H9 (cell line): Measurements from ENCODE around the gene SP3. TPM values are rescaled to one million over a fixed set of nuclear protein-coding genes. Genes with fewer than 3 reads are reported as not detected.

Source experiments
- DNase-seq: peaks from one replicate; pipeline ENCODE4 v3.0.0-alpha.2; 2017
- H2AFZ ChIP-seq: one replicate; pipeline ENCODE4 v1.6.1; 2013; ENCODE audit warnings: mild to moderate bottlenecking, low read length, control low read depth, moderate library complexity
- H2AK5ac ChIP-seq: 2 replicates; pipeline ENCODE4 v1.6.1; 2013; ENCODE audit warnings: low read length, control low read depth, mixed read lengths; ENCODE audit not compliant: insufficient read length
- H2BK120ac ChIP-seq: one replicate; pipeline ENCODE4 v1.6.1; 2013; ENCODE audit warnings: low read depth, mild to moderate bottlenecking, low read length, control low read depth, inconsistent platforms; ENCODE audit not compliant: poor library complexity, severe bottlenecking
- H2BK12ac ChIP-seq: 2 replicates; pipeline ENCODE4 v1.6.1; 2013; ENCODE audit warnings: low read length, control low read depth, mixed read lengths, low read depth; ENCODE audit not compliant: insufficient read length
- H2BK15ac ChIP-seq: 2 replicates; pipeline ENCODE4 v1.6.1; 2013; ENCODE audit warnings: low read depth, low read length, control low read depth
- H2BK20ac ChIP-seq: one replicate; pipeline ENCODE4 v1.6.1; 2013; ENCODE audit warnings: low read depth, mild to moderate bottlenecking, low read length, control low read depth, inconsistent platforms; ENCODE audit not compliant: poor library complexity, severe bottlenecking
- H2BK5ac ChIP-seq: 2 replicates; pipeline ENCODE4 v1.6.1; 2013; ENCODE audit warnings: low read length, control low read depth, mixed read lengths; ENCODE audit not compliant: insufficient read length
- H3K14ac ChIP-seq: 2 replicates; pipeline ENCODE4 v1.6.1; 2013; ENCODE audit warnings: low read length, control low read depth; ENCODE audit not compliant: insufficient read depth
- H3K18ac ChIP-seq: 2 replicates; pipeline ENCODE4 v1.6.1; 2013; ENCODE audit warnings: low read depth, mild to moderate bottlenecking, mixed read lengths, low read length, control low read depth; ENCODE audit not compliant: insufficient read length
- H3K23ac ChIP-seq: 2 replicates; pipeline ENCODE4 v1.6.1; 2013; ENCODE audit warnings: low read length, control low read depth, mixed read lengths, low read depth; ENCODE audit not compliant: insufficient read length
- H3K23me2 ChIP-seq: 2 replicates; pipeline ENCODE4 v1.6.1; 2013; ENCODE audit warnings: low read depth, mild to moderate bottlenecking, mixed read lengths, low read length, control low read depth; ENCODE audit not compliant: insufficient read length, poor library complexity, severe bottlenecking
- H3K27ac ChIP-seq: 2 replicates; pipeline ENCODE4 v1.5.1; 2013; ENCODE audit warnings: low read length, control low read depth, mixed read lengths, low read depth; ENCODE audit not compliant: insufficient read length
- H3K27me3 ChIP-seq: 2 replicates; pipeline ENCODE4 v1.6.1; 2013; ENCODE audit warnings: low read length, control low read depth, inconsistent platforms; ENCODE audit not compliant: insufficient read depth
- H3K4ac ChIP-seq: 2 replicates; pipeline ENCODE4 v1.6.1; 2013; ENCODE audit warnings: low read depth, mild to moderate bottlenecking, control low read depth, inconsistent platforms, low read length, moderate library complexity
- H3K4me1 ChIP-seq: 2 replicates; pipeline ENCODE4 v1.6.1; 2013; ENCODE audit warnings: low read length, control low read depth, inconsistent platforms; ENCODE audit not compliant: insufficient read depth
- H3K4me2 ChIP-seq: 2 replicates; pipeline ENCODE4 v1.6.1; 2013; ENCODE audit warnings: low read length, control low read depth, mixed read lengths; ENCODE audit not compliant: insufficient read length, insufficient read depth
- H3K56ac ChIP-seq: 2 replicates; pipeline ENCODE4 v1.6.1; 2013; ENCODE audit warnings: low read depth, mild to moderate bottlenecking, mixed read lengths, low read length, control low read depth; ENCODE audit not compliant: insufficient read length
- H3K79me1 ChIP-seq: 2 replicates; pipeline ENCODE4 v1.6.1; 2013; ENCODE audit warnings: low read depth, mild to moderate bottlenecking, moderate library complexity, low read length, control low read depth, inconsistent platforms; ENCODE audit not compliant: insufficient read depth, poor library complexity, severe bottlenecking
- H3K79me2 ChIP-seq: 2 replicates; pipeline ENCODE4 v1.6.1; 2013; ENCODE audit warnings: low read length, control low read depth, inconsistent platforms; ENCODE audit not compliant: insufficient read depth
- H3K9ac ChIP-seq: 2 replicates; pipeline ENCODE4 v1.6.1; 2013; ENCODE audit warnings: low read length, control low read depth, mixed read lengths; ENCODE audit not compliant: insufficient read length; ENCODE audit errors: extremely low read depth
- H3K9me3 ChIP-seq: one replicate; pipeline ENCODE4 v1.6.1; 2013; ENCODE audit warnings: low read depth, low read length, inconsistent platforms; ENCODE audit not compliant: control insufficient read depth
- H3T11ph ChIP-seq: one replicate; pipeline ENCODE4 v1.6.1; 2013; ENCODE audit warnings: mild to moderate bottlenecking, low read length, control low read depth, inconsistent platforms
- H4K20me1 ChIP-seq: one replicate; pipeline ENCODE4 v1.6.1; 2013; ENCODE audit not compliant: control insufficient read depth, insufficient read length, insufficient read depth
- H4K5ac ChIP-seq: 2 replicates; pipeline ENCODE4 v1.6.1; 2013; ENCODE audit warnings: low read depth, mild to moderate bottlenecking, mixed read lengths, low read length, control low read depth; ENCODE audit not compliant: insufficient read length
- H4K8ac ChIP-seq: replicated peaks from 2 replicates; pipeline ENCODE4 v1.6.1; 2013; ENCODE audit warnings: low read length, control low read depth, mixed read lengths, low read depth; ENCODE audit not compliant: insufficient read length
- H4K91ac ChIP-seq: 2 replicates; pipeline ENCODE4 v1.6.1; 2013; ENCODE audit warnings: low read depth, mild to moderate bottlenecking, moderate library complexity, mixed read lengths, low read length, control low read depth; ENCODE audit not compliant: insufficient read length
- H3K27ac Mint-ChIP-seq, 3 experiments: 2 replicates in 2 of 3; 3 replicates in 1 of 3; pipeline ENCODE4 v1.8.0; 2020 to 2021; ENCODE audit warnings: mixed read lengths in 3 of 3, mild to moderate bottlenecking in 1 of 3, moderate library complexity in 1 of 3
- H3K27me3 Mint-ChIP-seq: 2 replicates; pipeline ENCODE4 v1.8.0; 2021; ENCODE audit warnings: low read depth, mild to moderate bottlenecking, moderate library complexity, mixed read lengths
- H3K36me3 Mint-ChIP-seq, 3 experiments: 2 replicates in 2 of 3; 3 replicates in 1 of 3; pipeline ENCODE4 v1.8.0; 2020 to 2021; ENCODE audit warnings: low read depth in 3 of 3, mixed read lengths in 3 of 3; ENCODE audit not compliant: insufficient read depth in 1 of 3
- H3K4me1 Mint-ChIP-seq, 2 experiments: 2 replicates each; pipeline ENCODE4 v1.8.0; 2020; ENCODE audit warnings: mixed read lengths in 2 of 2
- H3K4me3 Mint-ChIP-seq, 2 experiments: 2 replicates in 1 of 2; 3 replicates in 1 of 2; pipeline ENCODE4 v1.8.0; 2020 to 2021; ENCODE audit warnings: mild to moderate bottlenecking in 2 of 2, mixed read lengths in 2 of 2, moderate library complexity in 1 of 2
- H3K9me3 Mint-ChIP-seq, 2 experiments: 2 replicates in 1 of 2; 3 replicates in 1 of 2; pipeline ENCODE4 v1.8.0; 2020; ENCODE audit warnings: mild to moderate bottlenecking in 2 of 2, mixed read lengths in 2 of 2, moderate library complexity in 1 of 2
- WGBS: extraction: QIAGEN DNeasy Blood & Tissue Kit; methylation state at CpG from one replicate; pipeline ENCODE4 v1.1.7; 2013; ENCODE audit warnings: missing lambda C conversion rate, low lambda C conversion rate, mixed read lengths; ENCODE audit not compliant: insufficient read length; ENCODE audit errors: extremely low coverage; 5-methylcytosine and 5-hydroxymethylcytosine counted together
- total RNA-seq: library from RNA; stranded (reverse); gene quantifications from 2 replicates; pipeline ENCODE4 v1.2.1, GENCODE V29; 2021
- TF ChIP-seq, protein P1 (sequence below): fragments of 200-600 bp; sonication (generic); conservative IDR thresholded peaks from 3 replicates; pipeline ENCODE4 v1.8.0; 2021; ENCODE audit warnings: antibody characterized with exemption, mild to moderate bottlenecking

The SP3 gene
- total RNA-seq, 1 experiment from 2014 or later = 86.3 TPM

DNA sequence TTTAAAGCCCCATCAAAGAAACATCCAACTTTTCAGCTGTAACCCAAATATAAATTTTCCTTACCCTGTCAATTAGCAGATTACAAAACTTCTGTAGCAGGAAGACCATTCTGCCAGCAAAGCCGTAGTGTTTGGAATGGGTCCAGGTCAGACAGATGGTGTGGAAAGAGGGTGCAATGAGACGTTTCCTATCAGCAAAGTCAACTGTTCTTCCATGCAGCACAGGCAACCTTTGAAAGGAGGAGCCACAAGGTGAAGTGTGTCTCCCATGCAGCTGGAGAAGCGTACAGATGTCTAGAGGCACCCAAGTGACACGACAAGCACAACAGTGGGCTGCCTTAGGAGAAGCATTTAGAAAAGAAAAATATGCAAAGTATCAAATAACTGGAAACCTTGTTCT lies 83.7 kb downstream of the SP3 start:
- no peak overlapping the region for H2BK120ac ChIP-seq
- H3K27me3 ChIP-seq = no peaks in the 10 kb centered on the region
- no peak overlapping the region for H3K56ac ChIP-seq
- no peaks in the 10 kb centered on the region for H4K20me1 ChIP-seq
- H3K4me1 Mint-ChIP-seq = peaks cover 0 to 3% of the 10 kb centered on the region in 2 experiments; a peak in 1 of 4 replicates
- no peak overlapping the region for H2AK5ac ChIP-seq
- no peak overlapping the region for H2BK12ac ChIP-seq
- no peak overlapping the region for H3K23ac ChIP-seq
- no peak overlapping the region for H2BK20ac ChIP-seq
- no peak overlapping the region for H4K8ac ChIP-seq
- no peaks in the 10 kb centered on the region for H3K4me1 ChIP-seq
- no peak overlapping the region for H2AFZ ChIP-seq
- peaks cover 13% of the 10 kb centered on the region in 2 experiments for H3K9me3 Mint-ChIP-seq
- H3K27ac Mint-ChIP-seq = no peak overlapping the region
- no peak overlapping the region for H2BK15ac ChIP-seq
- no CpG with 5 or more reads among the region's 4 CpGs for WGBS
- H4K5ac ChIP-seq = no peak overlapping the region
- H3K9me3 ChIP-seq = no peaks in the 10 kb centered on the region
- no peak overlapping the region for H3K4me2 ChIP-seq
- no peak overlapping the region for H2BK5ac ChIP-seq
- H3K4ac ChIP-seq = no peak overlapping the region
- no peak overlapping the region for H3K18ac ChIP-seq
- no peaks in the 10 kb centered on the region for H3K79me1 ChIP-seq
- no peak for DNase-seq
- H3K79me2 ChIP-seq = no peaks in the 10 kb centered on the region
- no peaks in the 10 kb centered on the region for H3K23me2 ChIP-seq
- H3K14ac ChIP-seq = no peak overlapping the region
- no peak overlapping the region for H3K27ac ChIP-seq
- TF ChIP-seq, protein P1, sequence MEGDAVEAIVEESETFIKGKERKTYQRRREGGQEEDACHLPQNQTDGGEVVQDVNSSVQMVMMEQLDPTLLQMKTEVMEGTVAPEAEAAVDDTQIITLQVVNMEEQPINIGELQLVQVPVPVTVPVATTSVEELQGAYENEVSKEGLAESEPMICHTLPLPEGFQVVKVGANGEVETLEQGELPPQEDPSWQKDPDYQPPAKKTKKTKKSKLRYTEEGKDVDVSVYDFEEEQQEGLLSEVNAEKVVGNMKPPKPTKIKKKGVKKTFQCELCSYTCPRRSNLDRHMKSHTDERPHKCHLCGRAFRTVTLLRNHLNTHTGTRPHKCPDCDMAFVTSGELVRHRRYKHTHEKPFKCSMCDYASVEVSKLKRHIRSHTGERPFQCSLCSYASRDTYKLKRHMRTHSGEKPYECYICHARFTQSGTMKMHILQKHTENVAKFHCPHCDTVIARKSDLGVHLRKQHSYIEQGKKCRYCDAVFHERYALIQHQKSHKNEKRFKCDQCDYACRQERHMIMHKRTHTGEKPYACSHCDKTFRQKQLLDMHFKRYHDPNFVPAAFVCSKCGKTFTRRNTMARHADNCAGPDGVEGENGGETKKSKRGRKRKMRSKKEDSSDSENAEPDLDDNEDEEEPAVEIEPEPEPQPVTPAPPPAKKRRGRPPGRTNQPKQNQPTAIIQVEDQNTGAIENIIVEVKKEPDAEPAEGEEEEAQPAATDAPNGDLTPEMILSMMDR = no peak
- H3K27me3 Mint-ChIP-seq = peaks cover 3% of the 10 kb centered on the region
- H3K4me3 Mint-ChIP-seq = no peak overlapping the region
- no peak overlapping the region for H3T11ph ChIP-seq
- no peak overlapping the region for H3K9ac ChIP-seq
- peaks cover 1 to 17% (median 2%) of the 10 kb centered on the region in 3 experiments; a peak in 3 of 7 replicates for H3K36me3 Mint-ChIP-seq
- no peak overlapping the region for H4K91ac ChIP-seq
